HepG2 (cell line): ENCODE measurements around the gene ETS1. TPM values are rescaled to one million over a fixed set of nuclear protein-coding genes. Genes with fewer than 3 reads are reported as not detected.

ENCODE experiments used
- CEBPB ChIP-seq: IDR thresholded peaks from 2 replicates; pipeline ENCODE4 v1.6.1; 2011; ENCODE audit warnings: low read depth, low read length, improper control_type of control experiment, borderline replicate concordance
- DNMT1 ChIP-seq: sonication (generic); formaldehyde crosslinking; IDR thresholded peaks from 2 replicates; pipeline ENCODE4 v1.5.1; 2020; ENCODE audit warnings: mild to moderate bottlenecking, missing genetic modification reagents
- RNF219 ChIP-seq: sonication (generic); formaldehyde crosslinking; IDR thresholded peaks from 2 replicates; pipeline ENCODE4 v1.5.0; 2020; ENCODE audit warnings: mild to moderate bottlenecking, missing genetic modification reagents
- TEAD2 ChIP-seq: sonication (generic); formaldehyde crosslinking; IDR thresholded peaks from 2 replicates; pipeline ENCODE4 v1.9.0; 2021; ENCODE audit warnings: missing genetic modification reagents
- TFAP4 ChIP-seq: sonication (generic); IDR thresholded peaks from 2 replicates; pipeline ENCODE4 v1.6.1; 2016; ENCODE audit warnings: low read depth, borderline replicate concordance
- ZNF326 ChIP-seq: sonication (generic); formaldehyde crosslinking; IDR thresholded peaks from 2 replicates; pipeline ENCODE4 v1.4.0; 2020; ENCODE audit warnings: missing genetic modification reagents, borderline replicate concordance
- ZNF704 ChIP-seq: sonication (generic); formaldehyde crosslinking; IDR thresholded peaks from 2 replicates; pipeline ENCODE4 v1.8.1; 2023; ENCODE audit warnings: mild to moderate bottlenecking, inconsistent platforms, moderate library complexity, missing genetic modification reagents, borderline replicate concordance
- microRNA-seq: library from miRNA; unstranded; fragments of <30 nt; microRNA quantifications from one replicate; pipeline ENCODE4, GENCODE V29; 2020
- polyA plus RNA-seq, 8 experiments: library from polyadenylated mRNA; depleted of rRNA in 3 of 8; stranded (reverse) in 7 of 8; unstranded in 1 of 8; fragments of >200 nt; fragmentation: Illumina TruSeq in 4 of 8; extraction: Trizol in 4 of 8; gene quantifications; 2 replicates each; pipeline versions ENCODE4 v1.2.1 to v1.2.3, GENCODE V29; 2011 to 2016; ENCODE audit warnings: low read depth in 4 of 8, missing spikeins in 1 of 8, mixed read lengths in 1 of 8; ENCODE audit not compliant: insufficient read depth in 1 of 8
- small RNA-seq, 3 experiments: library from RNA; depleted of rRNA; stranded (forward); fragments of <200 nt; gene quantifications; one replicate each; pipeline ENCODE3, GENCODE V24; 2012; ENCODE audit warnings: low read depth in 2 of 3, low replicate concordance in 1 of 3; ENCODE audit not compliant: insufficient read length in 3 of 3, insufficient read depth in 2 of 3
- total RNA-seq, 5 experiments: library from RNA; depleted of rRNA; stranded (reverse); fragments of >200 nt; fragmentation: Illumina TruSeq; extraction: Trizol; gene quantifications; 2 replicates each; pipeline ENCODE4 v1.2.3, GENCODE V29; 2016; ENCODE audit warnings: low read depth in 1 of 5

ETS1 gene
- total and polyA plus RNA-seq, 2 of the 13 experiments (the other 11 are each of a cell fraction or from before 2014, with no cell fraction given) = 0.18 to 0.34 TPM

- no peak for TF ChIP-seq ZNF704
- TF ChIP-seq CEBPB = no peak
- TF ChIP-seq DNMT1 = no peak
- TF ChIP-seq TEAD2 (CRISPR knock-in tag) = no peak
- TF ChIP-seq TFAP4 = no peak
- no peak for TF ChIP-seq RNF219 (CRISPR knock-in tag)
- no peak for TF ChIP-seq ZNF326
Measured at GRCh38 chr11:128409476-128409875, 177.9 kb downstream of the ETS1 start (continued).

Small RNA genes lying within 50 kb of the gene (microRNA-seq; reads per million reads assigned to microRNA genes)
- not detected for gene MIR6090

Small RNA genes lying within 50 kb of the gene (small RNA-seq; reads per million reads assigned to genes)
- 0 reads per million in 3 experiments for gene MIR6090

Other genes with a start within 250 kb of the ETS1 start
- gene FLI1, start 106.5 kb upstream of the ETS1 start, total RNA-seq (2016; rRNA removed; fragmentation: Illumina TruSeq; extraction: Trizol) = not detected in 2 replicates
- gene FLI1, start 106.5 kb upstream of the ETS1 start, polyA plus RNA-seq (2011; rRNA removed) = not detected in 2 replicates